Sigmoid colon (tissue), 7 donors: ENCODE measurements around the gene MICAL2. TPM values are rescaled to one million over a fixed set of nuclear protein-coding genes. Genes with fewer than 3 reads are reported as not detected.

Experiments
- DNase-seq: peaks from one replicate; pipeline ENCODE4 v3.0.0-alpha.2; 2019
- H3K27ac ChIP-seq, 4 donors: fragments of 200-600 bp; sonication (generic); one replicate each; pipeline ENCODE4 v1.5.1; 2016 to 2019; ENCODE audit warnings: mild to moderate bottlenecking in 1 of 4
- H3K27me3 ChIP-seq, 3 donors: fragments of 200-600 bp; sonication (generic); one replicate each; pipeline ENCODE4 v1.5.1; 2019; ENCODE audit warnings: mild to moderate bottlenecking in 1 of 3
- H3K36me3 ChIP-seq, 4 donors: fragments of 200-600 bp; sonication (generic); one replicate each; pipeline ENCODE4 v1.5.1; 2016 to 2019
- H3K4me1 ChIP-seq, 4 donors: fragments of 200-600 bp; sonication (generic); one replicate each; pipeline ENCODE4 v1.5.1; 2017 to 2019
- H3K4me3 ChIP-seq, 4 donors: fragments of 200-600 bp; sonication (generic); one replicate each; pipeline ENCODE4 v1.5.1; 2017 to 2019; ENCODE audit warnings: mild to moderate bottlenecking in 2 of 4, moderate library complexity in 1 of 4
- H3K9me3 ChIP-seq, 4 donors: fragments of 200-600 bp in 3 of 4; sonication (generic) in 3 of 4; one replicate each; pipeline versions ENCODE4 v1.5.1 to v1.6.1; 2013 to 2019
- EP300 ChIP-seq, 4 donors: sonication (generic); formaldehyde crosslinking; IDR thresholded peaks; one replicate each; pipeline ENCODE4 v1.6.1; 2017; ENCODE audit warnings: antibody characterized with exemption in 4 of 4
- POLR2A ChIP-seq, 2 donors: fragments of 450-650 bp; IDR thresholded peaks; one replicate each; pipeline ENCODE4 v1.6.1; 2016; ENCODE audit warnings: antibody characterized with exemption in 2 of 2, mild to moderate bottlenecking in 2 of 2, moderate library complexity in 2 of 2
- POLR2AphosphoS5 ChIP-seq, 4 donors: sonication (generic); formaldehyde crosslinking; IDR thresholded peaks; one replicate each; pipeline ENCODE4 v1.6.1; 2017; ENCODE audit warnings: antibody characterized with exemption in 4 of 4
- WGBS, 2 donors: extraction: QIAGEN DNeasy Blood & Tissue Kit; methylation state at CpG; one replicate each; pipeline ENCODE4 v1.1.7; 2013; 5-methylcytosine and 5-hydroxymethylcytosine counted together
- intact Hi-C: fragments of 100-400 bp; cut with DNase I; formaldehyde crosslinking; loops from one replicate; pipeline ENCODE4 v1.15.1; 2023
- polyA plus RNA-seq, 3 donors: library from polyadenylated mRNA; stranded (reverse); fragments of 200-250 nt; gene quantifications; one replicate each; pipeline ENCODE4 v1.2.3, GENCODE V29; 2013
- total RNA-seq, 4 donors: library from RNA; depleted of rRNA; stranded (reverse); fragments of >200 nt; gene quantifications; one replicate each; pipeline ENCODE4 v1.1.0, GENCODE V29; 2016
- TF ChIP-seq, protein P1 (sequence below), 4 experiments: fragments of 450-650 bp in 3 of 4; fragments of 200-600 bp in 1 of 4; IDR thresholded peaks; one replicate each; pipeline ENCODE4 v1.5.1; 2016 to 2019; ENCODE audit warnings: antibody characterized with exemption in 4 of 4, mild to moderate bottlenecking in 3 of 4, moderate library complexity in 2 of 4
- donor health status: healthy with polysubstance abuse.
- donor health status: Bipolar disorder and iron deficiency.
- donor health status: healthy.

MICAL2 gene
- total and polyA plus RNA-seq, 7 donors = 36.6 to 145 (median 115) TPM

DNA sequence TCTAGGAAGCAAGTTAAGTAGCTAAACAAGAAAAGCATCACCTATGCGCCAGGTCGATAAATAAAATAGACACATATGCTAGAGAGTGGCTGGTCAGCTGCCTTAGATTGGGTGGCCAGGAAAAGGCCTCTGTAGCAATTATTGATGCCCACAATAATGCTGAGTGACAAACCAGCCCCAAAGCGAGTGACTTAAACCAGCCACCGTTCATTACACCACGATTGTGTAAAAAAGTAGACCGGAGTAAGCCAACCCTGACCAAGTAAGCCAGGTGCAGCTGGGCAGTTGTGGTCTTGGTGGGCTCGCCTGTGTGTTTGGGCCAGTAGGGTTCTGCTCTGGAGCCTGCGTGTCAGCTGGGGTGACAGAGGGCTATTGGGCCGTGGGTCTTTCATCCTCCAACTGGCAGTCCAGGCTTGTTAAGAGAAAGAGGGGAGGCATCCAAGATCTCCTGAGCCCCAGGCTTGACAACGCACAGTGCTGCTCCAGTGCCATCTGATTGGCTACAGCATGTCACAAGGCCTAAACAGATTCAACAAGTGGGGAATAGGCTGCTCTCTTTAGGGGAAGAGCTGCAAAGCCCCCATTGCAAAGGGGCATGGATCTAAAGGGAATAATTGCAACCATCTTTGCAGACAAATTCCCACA is 166.6 kb downstream of the MICAL2 start:
- intact Hi-C loops = no loop called here

GRCh38 chr11:12278766-12279671 is 168.6 kb downstream of the MICAL2 start:
- Histone ChIP-seq H3K9me3 (no peaks in the 10 kb centered on the region), H3K4me1 (peaks cover 0 to 20% (median 13%) of the 10 kb centered on the region in 4 donors), H3K27ac (no peak overlapping the region), H3K27me3 (no peaks in the 10 kb centered on the region), H3K36me3 (no peaks in the 10 kb centered on the region), H3K4me3 (no peak overlapping the region)
- TF ChIP-seq POLR2A (IDR thresholded peaks at IDR 0.05) (no peak), POLR2AphosphoS5 (IDR thresholded peaks at IDR 0.05) (no peak)
- TF ChIP-seq, protein P1, sequence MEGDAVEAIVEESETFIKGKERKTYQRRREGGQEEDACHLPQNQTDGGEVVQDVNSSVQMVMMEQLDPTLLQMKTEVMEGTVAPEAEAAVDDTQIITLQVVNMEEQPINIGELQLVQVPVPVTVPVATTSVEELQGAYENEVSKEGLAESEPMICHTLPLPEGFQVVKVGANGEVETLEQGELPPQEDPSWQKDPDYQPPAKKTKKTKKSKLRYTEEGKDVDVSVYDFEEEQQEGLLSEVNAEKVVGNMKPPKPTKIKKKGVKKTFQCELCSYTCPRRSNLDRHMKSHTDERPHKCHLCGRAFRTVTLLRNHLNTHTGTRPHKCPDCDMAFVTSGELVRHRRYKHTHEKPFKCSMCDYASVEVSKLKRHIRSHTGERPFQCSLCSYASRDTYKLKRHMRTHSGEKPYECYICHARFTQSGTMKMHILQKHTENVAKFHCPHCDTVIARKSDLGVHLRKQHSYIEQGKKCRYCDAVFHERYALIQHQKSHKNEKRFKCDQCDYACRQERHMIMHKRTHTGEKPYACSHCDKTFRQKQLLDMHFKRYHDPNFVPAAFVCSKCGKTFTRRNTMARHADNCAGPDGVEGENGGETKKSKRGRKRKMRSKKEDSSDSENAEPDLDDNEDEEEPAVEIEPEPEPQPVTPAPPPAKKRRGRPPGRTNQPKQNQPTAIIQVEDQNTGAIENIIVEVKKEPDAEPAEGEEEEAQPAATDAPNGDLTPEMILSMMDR (IDR thresholded peaks at IDR 0.05) = no peak
- no peak for DNase-seq
- 62 to 82% methylated on average over 13 of the region's 13 CpGs for WGBS, 2 donors
- intact Hi-C loops = no loop called here

More for the DNA sequence above, 166.6 kb downstream of the MICAL2 start:
- WGBS, 2 donors = 85 to 93% methylated on average over 10 of the region's 10 CpGs
- Histone ChIP-seq H3K36me3 (no peaks in the 10 kb centered on the region), H3K4me1 (peaks cover 0 to 19% (median 9%) of the 10 kb centered on the region in 4 donors), H3K9me3 (no peaks in the 10 kb centered on the region), H3K4me3 (no peak overlapping the region), H3K27me3 (no peaks in the 10 kb centered on the region), H3K27ac (no peak overlapping the region)
- TF ChIP-seq POLR2AphosphoS5 (IDR thresholded peaks at IDR 0.05) = no peak
- no peak for TF ChIP-seq EP300 (IDR thresholded peaks at IDR 0.05)
- TF ChIP-seq POLR2A (IDR thresholded peaks at IDR 0.05) = no peak
- TF ChIP-seq, protein P1 (IDR thresholded peaks at IDR 0.05) = no peak
- peak; percentile 53 for DNase-seq

GRCh38 chr11:12279672-12280108 is 169.3 kb downstream of the MICAL2 start:
- DNase-seq = no peak

GRCh38 chr11:12280199-12280837 is 169.9 kb downstream of the MICAL2 start:
- Histone ChIP-seq H3K27ac (no peak overlapping the region), H3K27me3 (no peaks in the 10 kb centered on the region), H3K36me3 (no peaks in the 10 kb centered on the region), H3K4me1 (peaks cover 0 to 24% (median 15%) of the 10 kb centered on the region in 4 donors), H3K4me3 (no peak overlapping the region), H3K9me3 (no peaks in the 10 kb centered on the region)
- TF ChIP-seq POLR2A (IDR thresholded peaks at IDR 0.05) (no peak), POLR2AphosphoS5 (IDR thresholded peaks at IDR 0.05) (no peak), EP300 (IDR thresholded peaks at IDR 0.05) (no peak)
- TF ChIP-seq, protein P1 (IDR thresholded peaks at IDR 0.05) = no peak
- intact Hi-C loops = loop anchor here (5.0 kb wide), 2 partner anchors 348 to 483 kb away; no protein-coding TSS in a partner anchor
- WGBS, 2 donors = 70 to 81% methylated on average over 4 of the region's 4 CpGs
- DNase-seq = no peak

More at GRCh38 chr11:12279672-12280108, 169.3 kb downstream of the MICAL2 start:
- Histone ChIP-seq H3K4me1 (peaks cover 0 to 20% (median 13%) of the 10 kb centered on the region in 4 donors), H3K9me3 (no peaks in the 10 kb centered on the region), H3K27me3 (no peaks in the 10 kb centered on the region), H3K27ac (no peak overlapping the region), H3K36me3 (no peaks in the 10 kb centered on the region), H3K4me3 (no peak overlapping the region)
- whole genome bisulfite sequencing, 2 donors = 84 to 92% methylated on average over 4 of the region's 4 CpGs
- intact Hi-C loops = loop anchor here (5.0 kb wide), 2 partner anchors 347 to 482 kb away; no protein-coding TSS in a partner anchor
- TF ChIP-seq POLR2AphosphoS5 (IDR thresholded peaks at IDR 0.05) = no peak
- no peak for TF ChIP-seq POLR2A (IDR thresholded peaks at IDR 0.05)
